Globus pallidus (tissue), 1 donor: ENCODE measurements around the gene MED8.
A peak's percentile ranks its signal among the peaks of the same experiment; 100 is the strongest.

Experiments
- DNase-seq: peaks from one replicate; pipeline ENCODE4 v3.0.0-alpha.2; 2015; ENCODE audit warnings: low spot score

Gene MED8

GRCh38 chr1:43358746-43359693 lies 30.6 kb downstream of the MED8 start, which contains the start of gene CDC20:
Gene CDC20 (plus strand): TSS chr1:43358981. CDS start chr1:43359216, 235 bp downstream.
- DNase-seq: peak; percentile 97

GRCh38 chr1:43358121-43358745 lies 31.4 kb downstream of the MED8 start:
- peak; percentile 59 for DNase-seq

- no peak for DNase-seq
These were observed 32.3 kb downstream of the MED8 start for GRCh38 chr1:43357251-43357650.

- no peak for DNase-seq
These were observed 34.7 kb downstream of the MED8 start for GRCh38 chr1:43354936-43355335.

GRCh38 chr1:43354471-43354870 lies 35.1 kb downstream of the MED8 start:
- DNase-seq: no peak

- DNase-seq: no peak
These were observed 36.7 kb downstream of the MED8 start for GRCh38 chr1:43352881-43353280.

GRCh38 chr1:43352351-43352705 lies 37.3 kb downstream of the MED8 start:
- DNase-seq: no peak

GRCh38 chr1:43351421-43352350 lies 37.9 kb downstream of the MED8 start:
- no peak for DNase-seq

GRCh38 chr1:43350976-43351375 lies 38.6 kb downstream of the MED8 start:
- DNase-seq: no peak

- DNase-seq: no peak
These were observed 39.9 kb downstream of the MED8 start for GRCh38 chr1:43349594-43350306.

GRCh38 chr1:43348809-43349593 lies 40.6 kb downstream of the MED8 start:
- peak; percentile 60 for DNase-seq

GRCh38 chr1:43348343-43348808 lies 41.2 kb downstream of the MED8 start:
- DNase-seq: no peak

- no peak for DNase-seq
These were observed 43.0 kb downstream of the MED8 start for GRCh38 chr1:43346636-43347035.

GRCh38 chr1:43345120-43345519 lies 44.5 kb downstream of the MED8 start:
- no peak for DNase-seq

- no peak for DNase-seq
These were observed 45.2 kb downstream of the MED8 start for GRCh38 chr1:43344267-43344850.

- no peak for DNase-seq
These were observed 49.0 kb downstream of the MED8 start for GRCh38 chr1:43340559-43340958.

GRCh38 chr1:43339584-43340232 lies 49.9 kb downstream of the MED8 start:
- DNase-seq: no peak

GRCh38 chr1:43338001-43338400 lies 51.6 kb downstream of the MED8 start:
- no peak for DNase-seq

GRCh38 chr1:43337588-43337987 lies 52.0 kb downstream of the MED8 start, which contains the start of gene MPL:
Gene MPL (plus strand): TSS chr1:43337818. CDS start chr1:43337849, 31 bp downstream.
- no peak for DNase-seq
